T47D (cell line): ENCODE results near the gene ZNF598.

ENCODE experiments used
- DNase-seq, 2 experiments: peaks; one replicate each; pipeline versions ENCODE4 v3.0.0 to v3.0.0-alpha.2; 2011 to 2012; ENCODE audit warnings: low read depth in 1 of 2, low spot score in 1 of 2
- JUND ChIP-seq: IDR thresholded peaks from 2 replicates; pipeline ENCODE4 v1.6.1; 2012; ENCODE audit warnings: low read depth
- in situ Hi-C: cut with HindIII; loops from 2 replicates; pipeline ENCODE4 v1.10.0; 2016; ENCODE audit warnings: low sequenced_read_pairs, low pct_unique_long_range_greater_than_20kb

Gene ZNF598

GRCh38 chr16:2004795-2005517 lies 4.7 kb downstream of the ZNF598 start:
- TF ChIP-seq JUND: no peak
- in situ Hi-C loops: no loop called here
- DNase-seq: no peak

- TF ChIP-seq JUND: no peak
- DNase-seq: peak; percentile 82 to 92
- in situ Hi-C loops: no loop called here
These were observed 5.6 kb downstream of the ZNF598 start for GRCh38 chr16:2003827-2004641.

GRCh38 chr16:2003231-2003826 lies 6.3 kb downstream of the ZNF598 start:
- TF ChIP-seq JUND: no peak
- in situ Hi-C loops: no loop called here
- no peak for DNase-seq

- no peak for TF ChIP-seq JUND
- in situ Hi-C loops: no loop called here
- DNase-seq: no peak
These were observed 7.0 kb downstream of the ZNF598 start for GRCh38 chr16:2002406-2003230.

- in situ Hi-C loops: no loop called here
- DNase-seq: no peak
- TF ChIP-seq JUND: no peak
These were observed 7.9 kb downstream of the ZNF598 start for GRCh38 chr16:2001456-2002355.

- in situ Hi-C loops: no loop called here
- no peak for DNase-seq
- TF ChIP-seq JUND: no peak
These were observed 8.6 kb downstream of the ZNF598 start for GRCh38 chr16:2001035-2001434.

GRCh38 chr16:1999866-2000514 lies 9.6 kb downstream of the ZNF598 start:
- no peak for DNase-seq
- in situ Hi-C loops: no loop called here
- TF ChIP-seq JUND: no peak

DNA sequence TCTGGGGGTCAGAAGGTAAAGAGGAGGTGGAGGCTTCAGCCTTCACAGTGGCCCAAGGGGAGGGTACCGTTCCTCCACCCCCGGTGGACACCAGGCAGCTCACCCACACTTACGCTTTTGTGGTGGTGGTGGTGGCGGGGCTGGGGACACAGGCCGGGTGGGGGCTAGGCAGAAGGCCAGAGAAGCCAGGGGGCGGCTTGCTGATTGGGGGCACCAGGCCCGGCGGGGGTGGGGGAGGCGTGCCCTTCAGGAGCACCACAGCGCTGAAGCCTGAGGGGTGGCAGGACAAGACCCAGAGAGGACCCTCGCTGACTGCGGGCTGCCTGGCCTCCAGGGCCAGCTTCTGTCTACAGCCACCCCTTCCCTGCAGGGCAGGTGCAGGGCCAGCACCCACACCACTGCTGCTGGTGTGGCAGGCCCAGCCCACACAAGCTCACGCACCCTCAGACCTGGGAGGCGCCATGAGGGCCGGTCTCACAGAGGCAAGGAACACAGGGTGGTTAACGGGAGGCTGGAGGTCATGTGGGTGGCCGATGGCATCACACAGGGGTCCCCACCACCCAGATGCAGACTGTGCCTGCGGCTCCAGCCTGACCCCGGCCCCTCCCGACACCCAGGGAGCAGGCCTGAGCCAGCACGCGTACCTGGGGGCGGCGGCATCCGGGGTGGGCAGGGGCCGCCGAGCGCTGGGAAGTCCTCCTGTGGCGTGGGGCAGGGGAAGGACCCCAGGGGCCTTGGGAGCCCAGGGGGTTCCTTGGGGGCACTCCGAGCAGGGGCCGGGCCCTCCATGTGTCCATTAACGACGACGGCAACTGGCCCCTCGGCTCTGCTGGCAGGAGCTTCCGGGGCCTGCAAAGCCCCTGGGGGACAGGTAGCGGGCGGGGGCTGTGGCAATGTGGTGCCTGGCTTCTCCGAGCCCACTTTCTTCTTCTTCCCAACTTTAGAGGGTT lies 10.5 kb downstream of the ZNF598 start:
- DNase-seq: no peak
- in situ Hi-C loops: no loop called here
- TF ChIP-seq JUND: no peak

DNA sequence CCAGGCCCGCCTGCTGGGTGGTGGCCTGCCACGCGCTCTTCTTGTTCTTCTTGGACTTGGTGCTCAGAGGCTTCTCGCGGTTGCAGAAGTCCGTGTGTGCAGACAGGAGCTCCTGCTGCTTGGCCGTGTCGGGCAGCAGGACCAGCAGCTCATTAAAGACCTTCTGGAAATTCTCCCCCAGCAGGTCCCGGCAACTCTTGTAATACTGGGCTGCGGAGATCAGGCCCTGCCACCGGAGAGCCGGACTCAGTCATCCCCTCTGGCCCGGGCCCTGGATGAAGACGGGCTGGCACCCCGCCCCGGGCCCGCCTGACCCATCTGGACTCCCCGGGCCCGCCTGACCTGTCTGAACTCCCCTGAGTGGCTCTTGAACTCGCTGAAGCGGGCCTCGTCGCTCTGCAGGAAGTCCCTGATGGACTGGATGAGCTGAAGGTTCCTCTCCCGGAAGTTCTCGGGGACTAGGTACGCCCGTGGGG lies 11.2 kb downstream of the ZNF598 start:
- DNase-seq: no peak
- in situ Hi-C loops: no loop called here
- TF ChIP-seq JUND: no peak

DNA sequence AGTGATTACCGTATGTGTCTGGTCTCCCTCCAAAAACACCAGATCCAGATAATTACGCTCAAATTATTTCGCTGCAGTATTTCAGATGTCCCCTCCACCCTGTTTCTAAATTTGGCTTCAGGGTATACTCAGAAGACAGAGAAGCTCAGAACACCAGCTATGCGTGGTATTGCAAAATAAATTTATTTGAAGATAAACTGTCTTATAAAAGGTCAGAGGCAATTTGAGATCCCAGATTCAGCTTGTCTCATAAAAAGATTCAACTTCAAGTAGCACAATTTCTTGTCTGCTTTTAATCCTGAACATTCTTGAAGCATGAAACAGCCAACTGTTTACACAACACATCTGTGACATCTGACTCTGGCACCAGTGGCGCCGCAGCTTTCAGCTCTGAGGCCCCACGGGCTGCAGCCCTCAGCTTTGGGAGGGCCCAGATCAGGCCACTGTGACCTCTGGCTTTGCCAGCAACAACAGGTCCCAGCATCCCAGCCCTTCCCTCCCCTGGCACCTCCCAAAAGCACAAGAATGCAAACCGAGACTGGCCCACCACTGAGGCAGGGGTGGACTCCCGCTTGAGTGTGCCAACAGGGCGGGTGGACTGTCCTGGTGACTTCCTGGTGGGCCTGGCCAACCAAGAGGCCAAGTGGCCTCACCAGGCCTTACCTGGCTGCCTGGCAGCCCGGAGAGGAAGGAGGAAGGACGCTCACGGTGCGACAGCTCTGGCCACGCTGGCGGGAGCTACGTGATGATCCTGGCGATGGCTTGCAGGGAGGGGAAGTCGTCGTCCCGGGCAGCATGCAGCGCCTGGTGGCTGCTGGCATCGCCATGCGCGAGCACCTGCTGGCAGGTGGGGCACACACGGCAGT lies 11.9 kb downstream of the ZNF598 start:
- no peak for TF ChIP-seq JUND
- no peak for DNase-seq

More for the DNA sequence above, 11.9 kb downstream of the ZNF598 start:
- in situ Hi-C loops: no loop called here
